H9 (cell line): ENCODE results near the gene PLB1. TPM values are rescaled to one million over a fixed set of nuclear protein-coding genes. Genes with fewer than 3 reads are reported as not detected.

Experiments
- DNase-seq: peaks from one replicate; pipeline ENCODE4 v3.0.0-alpha.2; 2017
- H2AFZ ChIP-seq: one replicate; pipeline ENCODE4 v1.6.1; 2013; ENCODE audit warnings: mild to moderate bottlenecking, low read length, control low read depth, moderate library complexity
- H2AK5ac ChIP-seq: 2 replicates; pipeline ENCODE4 v1.6.1; 2013; ENCODE audit warnings: low read length, control low read depth, mixed read lengths; ENCODE audit not compliant: insufficient read length
- H2BK120ac ChIP-seq: one replicate; pipeline ENCODE4 v1.6.1; 2013; ENCODE audit warnings: low read depth, mild to moderate bottlenecking, low read length, control low read depth, inconsistent platforms; ENCODE audit not compliant: poor library complexity, severe bottlenecking
- H2BK12ac ChIP-seq: 2 replicates; pipeline ENCODE4 v1.6.1; 2013; ENCODE audit warnings: low read length, control low read depth, mixed read lengths, low read depth; ENCODE audit not compliant: insufficient read length
- H2BK15ac ChIP-seq: 2 replicates; pipeline ENCODE4 v1.6.1; 2013; ENCODE audit warnings: low read depth, low read length, control low read depth
- H2BK20ac ChIP-seq: one replicate; pipeline ENCODE4 v1.6.1; 2013; ENCODE audit warnings: low read depth, mild to moderate bottlenecking, low read length, control low read depth, inconsistent platforms; ENCODE audit not compliant: poor library complexity, severe bottlenecking
- H2BK5ac ChIP-seq: 2 replicates; pipeline ENCODE4 v1.6.1; 2013; ENCODE audit warnings: low read length, control low read depth, mixed read lengths; ENCODE audit not compliant: insufficient read length
- H3K14ac ChIP-seq: 2 replicates; pipeline ENCODE4 v1.6.1; 2013; ENCODE audit warnings: low read length, control low read depth; ENCODE audit not compliant: insufficient read depth
- H3K18ac ChIP-seq: 2 replicates; pipeline ENCODE4 v1.6.1; 2013; ENCODE audit warnings: low read depth, mild to moderate bottlenecking, mixed read lengths, low read length, control low read depth; ENCODE audit not compliant: insufficient read length
- H3K23ac ChIP-seq: 2 replicates; pipeline ENCODE4 v1.6.1; 2013; ENCODE audit warnings: low read length, control low read depth, mixed read lengths, low read depth; ENCODE audit not compliant: insufficient read length
- H3K23me2 ChIP-seq: 2 replicates; pipeline ENCODE4 v1.6.1; 2013; ENCODE audit warnings: low read depth, mild to moderate bottlenecking, mixed read lengths, low read length, control low read depth; ENCODE audit not compliant: insufficient read length, poor library complexity, severe bottlenecking
- H3K27ac ChIP-seq: 2 replicates; pipeline ENCODE4 v1.5.1; 2013; ENCODE audit warnings: low read length, control low read depth, mixed read lengths, low read depth; ENCODE audit not compliant: insufficient read length
- H3K27me3 ChIP-seq: 2 replicates; pipeline ENCODE4 v1.6.1; 2013; ENCODE audit warnings: low read length, control low read depth, inconsistent platforms; ENCODE audit not compliant: insufficient read depth
- H3K4ac ChIP-seq: 2 replicates; pipeline ENCODE4 v1.6.1; 2013; ENCODE audit warnings: low read depth, mild to moderate bottlenecking, control low read depth, inconsistent platforms, low read length, moderate library complexity
- H3K4me1 ChIP-seq: 2 replicates; pipeline ENCODE4 v1.6.1; 2013; ENCODE audit warnings: low read length, control low read depth, inconsistent platforms; ENCODE audit not compliant: insufficient read depth
- H3K4me2 ChIP-seq: 2 replicates; pipeline ENCODE4 v1.6.1; 2013; ENCODE audit warnings: low read length, control low read depth, mixed read lengths; ENCODE audit not compliant: insufficient read length, insufficient read depth
- H3K56ac ChIP-seq: 2 replicates; pipeline ENCODE4 v1.6.1; 2013; ENCODE audit warnings: low read depth, mild to moderate bottlenecking, mixed read lengths, low read length, control low read depth; ENCODE audit not compliant: insufficient read length
- H3K79me1 ChIP-seq: 2 replicates; pipeline ENCODE4 v1.6.1; 2013; ENCODE audit warnings: low read depth, mild to moderate bottlenecking, moderate library complexity, low read length, control low read depth, inconsistent platforms; ENCODE audit not compliant: insufficient read depth, poor library complexity, severe bottlenecking
- H3K79me2 ChIP-seq: 2 replicates; pipeline ENCODE4 v1.6.1; 2013; ENCODE audit warnings: low read length, control low read depth, inconsistent platforms; ENCODE audit not compliant: insufficient read depth
- H3K9ac ChIP-seq: 2 replicates; pipeline ENCODE4 v1.6.1; 2013; ENCODE audit warnings: low read length, control low read depth, mixed read lengths; ENCODE audit not compliant: insufficient read length; ENCODE audit errors: extremely low read depth
- H3K9me3 ChIP-seq: one replicate; pipeline ENCODE4 v1.6.1; 2013; ENCODE audit warnings: low read depth, low read length, inconsistent platforms; ENCODE audit not compliant: control insufficient read depth
- H3T11ph ChIP-seq: one replicate; pipeline ENCODE4 v1.6.1; 2013; ENCODE audit warnings: mild to moderate bottlenecking, low read length, control low read depth, inconsistent platforms
- H4K20me1 ChIP-seq: one replicate; pipeline ENCODE4 v1.6.1; 2013; ENCODE audit not compliant: control insufficient read depth, insufficient read length, insufficient read depth
- H4K5ac ChIP-seq: 2 replicates; pipeline ENCODE4 v1.6.1; 2013; ENCODE audit warnings: low read depth, mild to moderate bottlenecking, mixed read lengths, low read length, control low read depth; ENCODE audit not compliant: insufficient read length
- H4K8ac ChIP-seq: replicated peaks from 2 replicates; pipeline ENCODE4 v1.6.1; 2013; ENCODE audit warnings: low read length, control low read depth, mixed read lengths, low read depth; ENCODE audit not compliant: insufficient read length
- H4K91ac ChIP-seq: 2 replicates; pipeline ENCODE4 v1.6.1; 2013; ENCODE audit warnings: low read depth, mild to moderate bottlenecking, moderate library complexity, mixed read lengths, low read length, control low read depth; ENCODE audit not compliant: insufficient read length
- H3K27ac Mint-ChIP-seq, 3 experiments: 2 replicates in 2 of 3; 3 replicates in 1 of 3; pipeline ENCODE4 v1.8.0; 2020 to 2021; ENCODE audit warnings: mixed read lengths in 3 of 3, mild to moderate bottlenecking in 1 of 3, moderate library complexity in 1 of 3
- H3K27me3 Mint-ChIP-seq: 2 replicates; pipeline ENCODE4 v1.8.0; 2021; ENCODE audit warnings: low read depth, mild to moderate bottlenecking, moderate library complexity, mixed read lengths
- H3K36me3 Mint-ChIP-seq, 3 experiments: 2 replicates in 2 of 3; 3 replicates in 1 of 3; pipeline ENCODE4 v1.8.0; 2020 to 2021; ENCODE audit warnings: low read depth in 3 of 3, mixed read lengths in 3 of 3; ENCODE audit not compliant: insufficient read depth in 1 of 3
- H3K4me1 Mint-ChIP-seq, 2 experiments: 2 replicates each; pipeline ENCODE4 v1.8.0; 2020; ENCODE audit warnings: mixed read lengths in 2 of 2
- H3K4me3 Mint-ChIP-seq, 2 experiments: 2 replicates in 1 of 2; 3 replicates in 1 of 2; pipeline ENCODE4 v1.8.0; 2020 to 2021; ENCODE audit warnings: mild to moderate bottlenecking in 2 of 2, mixed read lengths in 2 of 2, moderate library complexity in 1 of 2
- H3K9me3 Mint-ChIP-seq, 2 experiments: 2 replicates in 1 of 2; 3 replicates in 1 of 2; pipeline ENCODE4 v1.8.0; 2020; ENCODE audit warnings: mild to moderate bottlenecking in 2 of 2, mixed read lengths in 2 of 2, moderate library complexity in 1 of 2
- WGBS: extraction: QIAGEN DNeasy Blood & Tissue Kit; methylation state at CpG from one replicate; pipeline ENCODE4 v1.1.7; 2013; ENCODE audit warnings: missing lambda C conversion rate, low lambda C conversion rate, mixed read lengths; ENCODE audit not compliant: insufficient read length; ENCODE audit errors: extremely low coverage; 5-methylcytosine and 5-hydroxymethylcytosine counted together
- total RNA-seq: library from RNA; stranded (reverse); gene quantifications from 2 replicates; pipeline ENCODE4 v1.2.1, GENCODE V29; 2021
- TF ChIP-seq, protein P1 (sequence below): fragments of 200-600 bp; sonication (generic); conservative IDR thresholded peaks from 3 replicates; pipeline ENCODE4 v1.8.0; 2021; ENCODE audit warnings: antibody characterized with exemption, mild to moderate bottlenecking

PLB1 gene
- total RNA-seq, 1 experiment from 2014 or later = not detected

DNA sequence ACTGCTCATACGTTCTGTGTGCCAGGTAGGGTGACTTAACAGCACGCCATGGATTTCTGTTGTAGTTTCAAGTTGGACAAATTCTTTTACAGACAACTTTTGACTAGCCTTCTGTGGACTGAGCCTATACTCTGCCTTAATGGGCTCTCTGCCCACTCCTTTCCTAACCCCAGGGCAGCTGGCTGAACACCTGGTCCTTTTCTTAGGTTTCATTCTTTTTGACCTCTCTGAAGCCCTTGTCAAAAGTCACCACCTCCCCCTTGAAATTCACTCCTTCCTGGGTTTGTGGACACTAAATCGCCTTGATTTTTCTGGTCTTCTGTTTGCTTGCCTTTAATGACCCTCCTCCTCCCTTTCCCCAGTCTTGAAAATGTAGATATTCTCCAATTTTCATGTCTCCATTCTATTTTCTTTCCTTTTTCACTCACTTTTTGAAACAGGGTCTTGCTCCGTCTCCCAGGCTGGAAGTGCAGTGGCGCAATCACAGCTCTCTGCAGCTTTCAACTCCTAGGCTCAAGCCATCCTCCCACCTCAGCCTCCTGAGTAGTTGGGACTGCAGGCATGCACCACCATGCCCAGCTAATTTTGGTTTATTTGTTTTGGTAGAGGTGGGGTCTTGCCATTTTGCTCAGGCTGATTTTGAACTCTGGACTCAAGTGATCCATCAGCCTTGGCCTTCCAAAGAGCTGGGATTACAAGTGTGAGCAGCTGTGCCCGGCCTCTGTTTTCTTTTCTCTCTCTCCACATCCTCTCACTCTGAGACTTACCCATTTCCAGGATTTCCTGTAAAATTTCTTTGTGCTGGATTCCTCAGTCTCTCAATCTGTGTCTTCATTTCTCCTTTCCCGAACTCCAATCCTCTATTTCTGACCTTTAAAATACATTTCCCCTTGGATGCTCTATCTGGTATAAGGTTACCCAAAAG, 112.9 kb downstream of the PLB1 start:
- Histone ChIP-seq H3K23me2 (no peaks in the 10 kb centered on the region), H4K8ac (no peak overlapping the region), H2BK12ac (no peak overlapping the region), H3K79me2 (no peaks in the 10 kb centered on the region), H2BK15ac (no peak overlapping the region), H3K9ac (no peak overlapping the region), H2AFZ (no peak overlapping the region), H3K18ac (no peak overlapping the region), H3K27me3 (no peaks in the 10 kb centered on the region), H3K14ac (no peak overlapping the region), H3K4ac (no peak overlapping the region), H3K9me3 (no peaks in the 10 kb centered on the region), H2BK120ac (no peak overlapping the region), H4K5ac (no peak overlapping the region), H2BK20ac (no peak overlapping the region), H3K23ac (no peak overlapping the region), H2AK5ac (no peak overlapping the region), H3K56ac (no peak overlapping the region), H3K27ac (no peak overlapping the region), H4K20me1 (no peaks in the 10 kb centered on the region), H3T11ph (no peak overlapping the region), H3K4me2 (no peak overlapping the region), H2BK5ac (no peak overlapping the region), H3K4me1 (peaks cover 3% of the 10 kb centered on the region; the same call in 1 of the 2 replicates), H4K91ac (no peak overlapping the region), H3K79me1 (no peaks in the 10 kb centered on the region)
- H3K27me3 Mint-ChIP-seq = peaks cover 2% of the 10 kb centered on the region
- DNase-seq = no peak
- H3K36me3 Mint-ChIP-seq = peaks cover 0 to 3% (median 0%) of the 10 kb centered on the region in 3 experiments; a peak in 1 of 7 replicates
- WGBS = no CpG with 5 or more reads among the region's 7 CpGs
- no peak overlapping the region for H3K4me3 Mint-ChIP-seq
- H3K9me3 Mint-ChIP-seq = no peaks in the 10 kb centered on the region
- TF ChIP-seq, protein P1, sequence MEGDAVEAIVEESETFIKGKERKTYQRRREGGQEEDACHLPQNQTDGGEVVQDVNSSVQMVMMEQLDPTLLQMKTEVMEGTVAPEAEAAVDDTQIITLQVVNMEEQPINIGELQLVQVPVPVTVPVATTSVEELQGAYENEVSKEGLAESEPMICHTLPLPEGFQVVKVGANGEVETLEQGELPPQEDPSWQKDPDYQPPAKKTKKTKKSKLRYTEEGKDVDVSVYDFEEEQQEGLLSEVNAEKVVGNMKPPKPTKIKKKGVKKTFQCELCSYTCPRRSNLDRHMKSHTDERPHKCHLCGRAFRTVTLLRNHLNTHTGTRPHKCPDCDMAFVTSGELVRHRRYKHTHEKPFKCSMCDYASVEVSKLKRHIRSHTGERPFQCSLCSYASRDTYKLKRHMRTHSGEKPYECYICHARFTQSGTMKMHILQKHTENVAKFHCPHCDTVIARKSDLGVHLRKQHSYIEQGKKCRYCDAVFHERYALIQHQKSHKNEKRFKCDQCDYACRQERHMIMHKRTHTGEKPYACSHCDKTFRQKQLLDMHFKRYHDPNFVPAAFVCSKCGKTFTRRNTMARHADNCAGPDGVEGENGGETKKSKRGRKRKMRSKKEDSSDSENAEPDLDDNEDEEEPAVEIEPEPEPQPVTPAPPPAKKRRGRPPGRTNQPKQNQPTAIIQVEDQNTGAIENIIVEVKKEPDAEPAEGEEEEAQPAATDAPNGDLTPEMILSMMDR = no peak
- no peak overlapping the region for H3K27ac Mint-ChIP-seq
- H3K4me1 Mint-ChIP-seq = peaks cover 15 to 18% of the 10 kb centered on the region in 2 experiments
